Stomach (tissue), 4 donors: ENCODE data around the gene IQCM.

ENCODE experiments used
- EP300 ChIP-seq: sonication (generic); formaldehyde crosslinking; IDR thresholded peaks from one replicate; pipeline ENCODE4 v1.6.1; 2017; ENCODE audit warnings: antibody characterized with exemption
- POLR2A ChIP-seq, 4 donors: fragments of 450-650 bp; IDR thresholded peaks; one replicate each; pipeline ENCODE4 v1.6.1; 2016; ENCODE audit warnings: antibody characterized with exemption in 4 of 4, control low read depth in 2 of 4, mild to moderate bottlenecking in 1 of 4, moderate library complexity in 1 of 4
- POLR2AphosphoS5 ChIP-seq, 3 donors: sonication (generic); formaldehyde crosslinking; IDR thresholded peaks; one replicate each; pipeline ENCODE4 v1.6.1; 2016; ENCODE audit warnings: antibody characterized with exemption in 3 of 3
- TF ChIP-seq, protein P1 (sequence below), 7 experiments: fragments of 450-650 bp in 4 of 7; fragments of 200-600 bp in 3 of 7; sonication (generic) in 3 of 7; IDR thresholded peaks; one replicate each; pipeline ENCODE4 v1.5.1; 2016 to 2019; ENCODE audit warnings: antibody characterized with exemption in 7 of 7, control low read depth in 2 of 7, mild to moderate bottlenecking in 1 of 7

DNA sequence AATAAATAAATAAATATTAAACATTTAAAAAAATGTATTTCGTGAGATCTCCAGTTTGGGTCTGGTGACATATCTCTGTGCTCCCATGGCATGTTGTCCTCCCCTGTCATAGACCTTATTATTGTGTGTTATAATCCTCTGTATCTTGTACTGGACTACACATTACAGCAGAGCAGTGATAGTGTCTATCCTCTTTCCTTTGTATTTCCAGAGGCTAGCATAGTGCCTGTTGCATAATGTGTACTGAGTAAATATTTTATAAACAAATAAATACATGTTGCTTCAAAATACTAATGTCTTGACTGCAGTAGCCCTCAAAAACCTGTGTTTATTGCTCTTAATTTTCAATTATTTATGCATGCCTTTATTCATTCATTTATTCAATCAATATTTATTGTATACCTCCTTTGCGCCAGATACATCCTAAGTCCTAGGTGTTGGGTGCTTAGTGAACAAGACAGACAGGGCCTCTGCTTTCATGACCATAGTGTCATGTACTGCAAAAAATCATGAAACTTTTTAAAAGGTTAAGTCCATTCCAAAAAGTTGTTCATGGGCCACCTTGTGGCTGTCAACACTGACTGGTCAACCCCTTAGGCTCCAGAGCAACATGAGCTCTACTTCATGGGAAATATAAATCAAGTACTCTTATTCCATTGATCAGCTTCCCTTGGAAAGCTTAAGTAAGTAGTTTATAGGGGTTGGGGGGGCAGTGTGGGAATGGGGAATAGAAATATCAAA lies 303.9 kb downstream of the IQCM start:
- TF ChIP-seq, protein P1, sequence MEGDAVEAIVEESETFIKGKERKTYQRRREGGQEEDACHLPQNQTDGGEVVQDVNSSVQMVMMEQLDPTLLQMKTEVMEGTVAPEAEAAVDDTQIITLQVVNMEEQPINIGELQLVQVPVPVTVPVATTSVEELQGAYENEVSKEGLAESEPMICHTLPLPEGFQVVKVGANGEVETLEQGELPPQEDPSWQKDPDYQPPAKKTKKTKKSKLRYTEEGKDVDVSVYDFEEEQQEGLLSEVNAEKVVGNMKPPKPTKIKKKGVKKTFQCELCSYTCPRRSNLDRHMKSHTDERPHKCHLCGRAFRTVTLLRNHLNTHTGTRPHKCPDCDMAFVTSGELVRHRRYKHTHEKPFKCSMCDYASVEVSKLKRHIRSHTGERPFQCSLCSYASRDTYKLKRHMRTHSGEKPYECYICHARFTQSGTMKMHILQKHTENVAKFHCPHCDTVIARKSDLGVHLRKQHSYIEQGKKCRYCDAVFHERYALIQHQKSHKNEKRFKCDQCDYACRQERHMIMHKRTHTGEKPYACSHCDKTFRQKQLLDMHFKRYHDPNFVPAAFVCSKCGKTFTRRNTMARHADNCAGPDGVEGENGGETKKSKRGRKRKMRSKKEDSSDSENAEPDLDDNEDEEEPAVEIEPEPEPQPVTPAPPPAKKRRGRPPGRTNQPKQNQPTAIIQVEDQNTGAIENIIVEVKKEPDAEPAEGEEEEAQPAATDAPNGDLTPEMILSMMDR (IDR thresholded peaks at IDR 0.05) = no peak
- TF ChIP-seq EP300 = no peak
- no peak for TF ChIP-seq POLR2A (IDR thresholded peaks at IDR 0.05)
- TF ChIP-seq POLR2AphosphoS5 (IDR thresholded peaks at IDR 0.05) = no peak
